H9 (cell line): ENCODE measurements around the gene COL4A1. TPM values are rescaled to one million over a fixed set of nuclear protein-coding genes. Genes with fewer than 3 reads are reported as not detected.

Experiments
- DNase-seq: peaks from one replicate; pipeline ENCODE4 v3.0.0-alpha.2; 2017
- H2AFZ ChIP-seq: one replicate; pipeline ENCODE4 v1.6.1; 2013; ENCODE audit warnings: mild to moderate bottlenecking, low read length, control low read depth, moderate library complexity
- H2AK5ac ChIP-seq: 2 replicates; pipeline ENCODE4 v1.6.1; 2013; ENCODE audit warnings: low read length, control low read depth, mixed read lengths; ENCODE audit not compliant: insufficient read length
- H2BK120ac ChIP-seq: one replicate; pipeline ENCODE4 v1.6.1; 2013; ENCODE audit warnings: low read depth, mild to moderate bottlenecking, low read length, control low read depth, inconsistent platforms; ENCODE audit not compliant: poor library complexity, severe bottlenecking
- H2BK12ac ChIP-seq: 2 replicates; pipeline ENCODE4 v1.6.1; 2013; ENCODE audit warnings: low read length, control low read depth, mixed read lengths, low read depth; ENCODE audit not compliant: insufficient read length
- H2BK15ac ChIP-seq: 2 replicates; pipeline ENCODE4 v1.6.1; 2013; ENCODE audit warnings: low read depth, low read length, control low read depth
- H2BK20ac ChIP-seq: one replicate; pipeline ENCODE4 v1.6.1; 2013; ENCODE audit warnings: low read depth, mild to moderate bottlenecking, low read length, control low read depth, inconsistent platforms; ENCODE audit not compliant: poor library complexity, severe bottlenecking
- H2BK5ac ChIP-seq: 2 replicates; pipeline ENCODE4 v1.6.1; 2013; ENCODE audit warnings: low read length, control low read depth, mixed read lengths; ENCODE audit not compliant: insufficient read length
- H3K14ac ChIP-seq: 2 replicates; pipeline ENCODE4 v1.6.1; 2013; ENCODE audit warnings: low read length, control low read depth; ENCODE audit not compliant: insufficient read depth
- H3K18ac ChIP-seq: 2 replicates; pipeline ENCODE4 v1.6.1; 2013; ENCODE audit warnings: low read depth, mild to moderate bottlenecking, mixed read lengths, low read length, control low read depth; ENCODE audit not compliant: insufficient read length
- H3K23ac ChIP-seq: 2 replicates; pipeline ENCODE4 v1.6.1; 2013; ENCODE audit warnings: low read length, control low read depth, mixed read lengths, low read depth; ENCODE audit not compliant: insufficient read length
- H3K23me2 ChIP-seq: 2 replicates; pipeline ENCODE4 v1.6.1; 2013; ENCODE audit warnings: low read depth, mild to moderate bottlenecking, mixed read lengths, low read length, control low read depth; ENCODE audit not compliant: insufficient read length, poor library complexity, severe bottlenecking
- H3K27ac ChIP-seq: 2 replicates; pipeline ENCODE4 v1.5.1; 2013; ENCODE audit warnings: low read length, control low read depth, mixed read lengths, low read depth; ENCODE audit not compliant: insufficient read length
- H3K27me3 ChIP-seq: 2 replicates; pipeline ENCODE4 v1.6.1; 2013; ENCODE audit warnings: low read length, control low read depth, inconsistent platforms; ENCODE audit not compliant: insufficient read depth
- H3K4ac ChIP-seq: 2 replicates; pipeline ENCODE4 v1.6.1; 2013; ENCODE audit warnings: low read depth, mild to moderate bottlenecking, control low read depth, inconsistent platforms, low read length, moderate library complexity
- H3K4me1 ChIP-seq: 2 replicates; pipeline ENCODE4 v1.6.1; 2013; ENCODE audit warnings: low read length, control low read depth, inconsistent platforms; ENCODE audit not compliant: insufficient read depth
- H3K4me2 ChIP-seq: 2 replicates; pipeline ENCODE4 v1.6.1; 2013; ENCODE audit warnings: low read length, control low read depth, mixed read lengths; ENCODE audit not compliant: insufficient read length, insufficient read depth
- H3K56ac ChIP-seq: 2 replicates; pipeline ENCODE4 v1.6.1; 2013; ENCODE audit warnings: low read depth, mild to moderate bottlenecking, mixed read lengths, low read length, control low read depth; ENCODE audit not compliant: insufficient read length
- H3K79me1 ChIP-seq: 2 replicates; pipeline ENCODE4 v1.6.1; 2013; ENCODE audit warnings: low read depth, mild to moderate bottlenecking, moderate library complexity, low read length, control low read depth, inconsistent platforms; ENCODE audit not compliant: insufficient read depth, poor library complexity, severe bottlenecking
- H3K79me2 ChIP-seq: 2 replicates; pipeline ENCODE4 v1.6.1; 2013; ENCODE audit warnings: low read length, control low read depth, inconsistent platforms; ENCODE audit not compliant: insufficient read depth
- H3K9ac ChIP-seq: 2 replicates; pipeline ENCODE4 v1.6.1; 2013; ENCODE audit warnings: low read length, control low read depth, mixed read lengths; ENCODE audit not compliant: insufficient read length; ENCODE audit errors: extremely low read depth
- H3K9me3 ChIP-seq: one replicate; pipeline ENCODE4 v1.6.1; 2013; ENCODE audit warnings: low read depth, low read length, inconsistent platforms; ENCODE audit not compliant: control insufficient read depth
- H3T11ph ChIP-seq: one replicate; pipeline ENCODE4 v1.6.1; 2013; ENCODE audit warnings: mild to moderate bottlenecking, low read length, control low read depth, inconsistent platforms
- H4K20me1 ChIP-seq: one replicate; pipeline ENCODE4 v1.6.1; 2013; ENCODE audit not compliant: control insufficient read depth, insufficient read length, insufficient read depth
- H4K5ac ChIP-seq: 2 replicates; pipeline ENCODE4 v1.6.1; 2013; ENCODE audit warnings: low read depth, mild to moderate bottlenecking, mixed read lengths, low read length, control low read depth; ENCODE audit not compliant: insufficient read length
- H4K8ac ChIP-seq: replicated peaks from 2 replicates; pipeline ENCODE4 v1.6.1; 2013; ENCODE audit warnings: low read length, control low read depth, mixed read lengths, low read depth; ENCODE audit not compliant: insufficient read length
- H4K91ac ChIP-seq: 2 replicates; pipeline ENCODE4 v1.6.1; 2013; ENCODE audit warnings: low read depth, mild to moderate bottlenecking, moderate library complexity, mixed read lengths, low read length, control low read depth; ENCODE audit not compliant: insufficient read length
- H3K27ac Mint-ChIP-seq, 3 experiments: 2 replicates in 2 of 3; 3 replicates in 1 of 3; pipeline ENCODE4 v1.8.0; 2020 to 2021; ENCODE audit warnings: mixed read lengths in 3 of 3, mild to moderate bottlenecking in 1 of 3, moderate library complexity in 1 of 3
- H3K27me3 Mint-ChIP-seq: 2 replicates; pipeline ENCODE4 v1.8.0; 2021; ENCODE audit warnings: low read depth, mild to moderate bottlenecking, moderate library complexity, mixed read lengths
- H3K36me3 Mint-ChIP-seq, 3 experiments: 2 replicates in 2 of 3; 3 replicates in 1 of 3; pipeline ENCODE4 v1.8.0; 2020 to 2021; ENCODE audit warnings: low read depth in 3 of 3, mixed read lengths in 3 of 3; ENCODE audit not compliant: insufficient read depth in 1 of 3
- H3K4me1 Mint-ChIP-seq, 2 experiments: 2 replicates each; pipeline ENCODE4 v1.8.0; 2020; ENCODE audit warnings: mixed read lengths in 2 of 2
- H3K4me3 Mint-ChIP-seq, 2 experiments: 2 replicates in 1 of 2; 3 replicates in 1 of 2; pipeline ENCODE4 v1.8.0; 2020 to 2021; ENCODE audit warnings: mild to moderate bottlenecking in 2 of 2, mixed read lengths in 2 of 2, moderate library complexity in 1 of 2
- H3K9me3 Mint-ChIP-seq, 2 experiments: 2 replicates in 1 of 2; 3 replicates in 1 of 2; pipeline ENCODE4 v1.8.0; 2020; ENCODE audit warnings: mild to moderate bottlenecking in 2 of 2, mixed read lengths in 2 of 2, moderate library complexity in 1 of 2
- WGBS: extraction: QIAGEN DNeasy Blood & Tissue Kit; methylation state at CpG from one replicate; pipeline ENCODE4 v1.1.7; 2013; ENCODE audit warnings: missing lambda C conversion rate, low lambda C conversion rate, mixed read lengths; ENCODE audit not compliant: insufficient read length; ENCODE audit errors: extremely low coverage; 5-methylcytosine and 5-hydroxymethylcytosine counted together
- total RNA-seq: library from RNA; stranded (reverse); gene quantifications from 2 replicates; pipeline ENCODE4 v1.2.1, GENCODE V29; 2021
- TF ChIP-seq, protein P1 (sequence below): fragments of 200-600 bp; sonication (generic); conservative IDR thresholded peaks from 3 replicates; pipeline ENCODE4 v1.8.0; 2021; ENCODE audit warnings: antibody characterized with exemption, mild to moderate bottlenecking

COL4A1 gene
- total RNA-seq, 1 experiment from 2014 or later = 73.1 TPM

DNA sequence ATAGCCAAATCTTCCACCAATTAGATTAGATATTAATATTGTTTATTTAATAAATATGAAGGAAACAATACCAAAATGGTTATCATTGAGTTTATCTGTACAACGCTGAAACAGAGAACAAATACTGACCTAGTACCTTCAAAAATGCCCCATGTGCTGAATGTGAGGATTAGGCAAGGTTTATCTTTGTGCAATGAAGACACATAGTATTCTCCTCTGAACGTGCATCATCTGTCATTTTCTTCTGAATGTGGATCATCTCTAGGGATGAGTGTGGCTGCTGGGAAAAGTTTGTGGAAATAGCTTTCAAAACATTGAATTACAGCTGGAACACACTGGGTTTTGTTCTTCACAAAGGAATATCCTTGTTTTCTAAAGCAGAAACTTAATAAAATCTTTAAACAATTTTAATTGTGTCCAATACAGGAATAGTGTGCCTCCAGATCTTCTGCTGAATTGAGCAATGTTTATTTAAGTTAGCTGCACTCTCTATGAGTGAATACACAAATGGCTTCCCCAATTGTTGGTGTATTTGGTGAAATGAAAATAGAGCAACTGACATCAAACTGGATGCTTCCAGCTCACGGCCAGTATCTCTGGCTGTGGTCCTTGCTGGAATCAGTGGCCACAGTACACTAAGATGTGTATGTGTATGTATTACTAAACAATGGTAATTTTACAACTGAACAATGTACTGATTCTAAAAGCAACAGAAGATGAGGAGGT lies 6.7 kb downstream of the COL4A1 start:
- H3K56ac ChIP-seq = no peak overlapping the region
- no peak overlapping the region for H2BK15ac ChIP-seq
- no peak overlapping the region for H2BK5ac ChIP-seq
- no CpG with 5 or more reads among the region's 3 CpGs for WGBS
- no peak overlapping the region for H3K4ac ChIP-seq
- H3K4me1 Mint-ChIP-seq = peaks cover 34 to 40% of the 10 kb centered on the region in 2 experiments
- H3K23ac ChIP-seq = no peak overlapping the region
- H3K23me2 ChIP-seq = no peaks in the 10 kb centered on the region
- H3K79me1 ChIP-seq = no peaks in the 10 kb centered on the region
- H3K4me2 ChIP-seq = no peak overlapping the region
- H3K27ac ChIP-seq = no peak overlapping the region
- H2BK12ac ChIP-seq = no peak overlapping the region
- TF ChIP-seq, protein P1, sequence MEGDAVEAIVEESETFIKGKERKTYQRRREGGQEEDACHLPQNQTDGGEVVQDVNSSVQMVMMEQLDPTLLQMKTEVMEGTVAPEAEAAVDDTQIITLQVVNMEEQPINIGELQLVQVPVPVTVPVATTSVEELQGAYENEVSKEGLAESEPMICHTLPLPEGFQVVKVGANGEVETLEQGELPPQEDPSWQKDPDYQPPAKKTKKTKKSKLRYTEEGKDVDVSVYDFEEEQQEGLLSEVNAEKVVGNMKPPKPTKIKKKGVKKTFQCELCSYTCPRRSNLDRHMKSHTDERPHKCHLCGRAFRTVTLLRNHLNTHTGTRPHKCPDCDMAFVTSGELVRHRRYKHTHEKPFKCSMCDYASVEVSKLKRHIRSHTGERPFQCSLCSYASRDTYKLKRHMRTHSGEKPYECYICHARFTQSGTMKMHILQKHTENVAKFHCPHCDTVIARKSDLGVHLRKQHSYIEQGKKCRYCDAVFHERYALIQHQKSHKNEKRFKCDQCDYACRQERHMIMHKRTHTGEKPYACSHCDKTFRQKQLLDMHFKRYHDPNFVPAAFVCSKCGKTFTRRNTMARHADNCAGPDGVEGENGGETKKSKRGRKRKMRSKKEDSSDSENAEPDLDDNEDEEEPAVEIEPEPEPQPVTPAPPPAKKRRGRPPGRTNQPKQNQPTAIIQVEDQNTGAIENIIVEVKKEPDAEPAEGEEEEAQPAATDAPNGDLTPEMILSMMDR = no peak
- H3K4me1 ChIP-seq = no peaks in the 10 kb centered on the region; the same call in 1 of the 2 replicates
- H2BK20ac ChIP-seq = no peak overlapping the region
- peaks cover 2% of the 10 kb centered on the region; the same call in 1 of the 2 replicates for H3K79me2 ChIP-seq
- H3K27ac Mint-ChIP-seq = no peak overlapping the region
- peaks cover 16% of the 10 kb centered on the region for H3K27me3 Mint-ChIP-seq
- H2AK5ac ChIP-seq = no peak overlapping the region
- no peak overlapping the region for H4K5ac ChIP-seq
- H4K8ac ChIP-seq = no peak overlapping the region
- no peak overlapping the region for H2AFZ ChIP-seq
- H3K14ac ChIP-seq = no peak overlapping the region
- H2BK120ac ChIP-seq = no peak overlapping the region
- no peak for DNase-seq
- no peaks in the 10 kb centered on the region for H4K20me1 ChIP-seq
- H3K27me3 ChIP-seq = no peaks in the 10 kb centered on the region
- no peak overlapping the region for H3T11ph ChIP-seq
- H3K36me3 Mint-ChIP-seq = peaks cover 0 to 2% (median 2%) of the 10 kb centered on the region in 3 experiments; a peak in 5 of 7 replicates
- no peak overlapping the region for H3K4me3 Mint-ChIP-seq
- no peaks in the 10 kb centered on the region for H3K9me3 Mint-ChIP-seq
- no peaks in the 10 kb centered on the region for H3K9me3 ChIP-seq
- H4K91ac ChIP-seq = no peak overlapping the region
- no peak overlapping the region for H3K9ac ChIP-seq
- H3K18ac ChIP-seq = no peak overlapping the region
